Islet precursor cell (in vitro differentiated cells): ENCODE data around the gene WDR54.
"Not testable (repeated sequence)": the region's sequence is repeated elsewhere in the genome, so short reads cannot be mapped to it uniquely, and the experiment has no call there.

Source experiments
- DNase-seq: peaks from one replicate; pipeline ENCODE4 v3.0.0-alpha.2; 2018

The WDR54 gene

GRCh38 chr2:74429487-74430451, 8.2 kb downstream of the WDR54 start:
- no peak for DNase-seq

- DNase-seq, result no peak
Observed at GRCh38 chr2:74430502-74430901, 9.0 kb downstream of the WDR54 start.

- no peak for DNase-seq
Observed at GRCh38 chr2:74436111-74436805, 14.7 kb downstream of the WDR54 start.

GRCh38 chr2:74436848-74437695, 15.5 kb downstream of the WDR54 start:
- no peak for DNase-seq

GRCh38 chr2:74438248-74438647, 16.7 kb downstream of the WDR54 start:
- DNase-seq, result no peak

GRCh38 chr2:74439373-74439772, 17.8 kb downstream of the WDR54 start:
- no peak for DNase-seq

- peak; percentile 78 for DNase-seq
Observed at GRCh38 chr2:74439803-74440377, 18.4 kb downstream of the WDR54 start.

- peak; percentile 98 for DNase-seq
Observed at GRCh38 chr2:74440378-74441169, 19.0 kb downstream of the WDR54 start.

- DNase-seq, result no peak
Observed at GRCh38 chr2:74441170-74441689, 19.7 kb downstream of the WDR54 start.

- DNase-seq, result peak; percentile 88
Observed at GRCh38 chr2:74441690-74442482, 20.4 kb downstream of the WDR54 start, which contains the start of gene RTKN. Gene RTKN, minus strand, starts transcription at chr2:74441937. Its CDS starts 121 bp downstream, at chr2:74441816.

GRCh38 chr2:74442483-74443297, 21.2 kb downstream of the WDR54 start:
- DNase-seq, result not testable (repeated sequence)

GRCh38 chr2:74444498-74445318, 23.2 kb downstream of the WDR54 start:
- no peak for DNase-seq

- no peak for DNase-seq
Observed at GRCh38 chr2:74447230-74447999, 25.9 kb downstream of the WDR54 start.

- DNase-seq, result no peak
Observed at GRCh38 chr2:74448771-74449170, 27.2 kb downstream of the WDR54 start.

GRCh38 chr2:74450570-74451190, 29.1 kb downstream of the WDR54 start:
- DNase-seq, result no peak

GRCh38 chr2:74454654-74455511, 33.4 kb downstream of the WDR54 start, which contains the start of gene INO80B:
Gene INO80B, plus strand, starts transcription at chr2:74455087. Its CDS starts 30 bp downstream, at chr2:74455117.
- DNase-seq, result peak; percentile 98
